GM19467 (cell line): ENCODE measurements around the gene NR5A1.

Experiments used
- ATAC-seq: cut with Tn5 transposase; IDR thresholded peaks from one replicate; pipeline ENCODE4 v1.9.1; 2021; ENCODE audit warnings: mild to moderate bottlenecking, moderate library complexity; ENCODE audit not compliant: unreplicated experiment

NR5A1 gene

GRCh38 chr9:124444166-124444565 is 63.0 kb downstream of the NR5A1 start:
- ATAC-seq = no peak

GRCh38 chr9:124443625-124444024 is 63.6 kb downstream of the NR5A1 start:
- no peak for ATAC-seq

DNA sequence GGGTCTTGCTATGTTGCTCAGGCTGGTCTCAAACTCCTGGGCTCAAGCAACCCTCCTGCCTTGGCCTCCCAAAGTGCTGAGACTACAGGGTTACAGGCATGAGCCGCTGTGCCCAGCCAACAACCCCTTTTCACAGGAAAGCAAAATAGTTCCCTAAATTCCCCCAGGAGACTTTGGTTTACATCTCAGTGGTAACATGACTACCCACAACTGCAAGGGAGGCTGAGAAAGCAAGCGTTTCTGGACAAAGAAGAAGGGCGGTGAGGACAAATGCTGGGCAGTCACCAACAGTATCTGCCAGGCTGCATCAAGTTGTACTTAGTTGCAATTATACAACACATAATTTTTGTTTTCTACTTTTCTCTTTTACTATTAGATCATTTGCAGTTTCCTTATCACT is 64.4 kb downstream of the NR5A1 start:
- no peak for ATAC-seq

DNA sequence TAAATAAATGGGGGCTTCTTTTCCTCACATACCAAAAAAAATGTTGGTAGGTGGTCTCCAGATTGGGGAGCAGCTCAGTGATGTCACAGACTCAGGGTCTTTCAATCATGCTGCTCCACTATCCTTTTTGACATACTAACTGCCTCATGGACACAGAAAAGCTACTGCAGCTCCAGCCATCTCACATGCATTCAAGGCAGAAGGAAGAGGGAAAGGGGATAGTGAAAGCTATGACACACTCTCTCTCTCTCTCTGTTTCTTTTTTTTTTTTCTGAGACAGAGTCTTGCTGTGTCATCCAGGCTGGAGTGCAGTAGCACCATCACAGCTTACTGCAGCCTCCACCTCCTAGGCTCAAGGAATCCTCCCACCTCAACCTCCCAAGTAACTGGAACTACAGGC is 64.8 kb downstream of the NR5A1 start:
- ATAC-seq = no peak

- ATAC-seq = no peak
Observed at GRCh38 chr9:124441291-124441690, 65.9 kb downstream of the NR5A1 start.

DNA sequence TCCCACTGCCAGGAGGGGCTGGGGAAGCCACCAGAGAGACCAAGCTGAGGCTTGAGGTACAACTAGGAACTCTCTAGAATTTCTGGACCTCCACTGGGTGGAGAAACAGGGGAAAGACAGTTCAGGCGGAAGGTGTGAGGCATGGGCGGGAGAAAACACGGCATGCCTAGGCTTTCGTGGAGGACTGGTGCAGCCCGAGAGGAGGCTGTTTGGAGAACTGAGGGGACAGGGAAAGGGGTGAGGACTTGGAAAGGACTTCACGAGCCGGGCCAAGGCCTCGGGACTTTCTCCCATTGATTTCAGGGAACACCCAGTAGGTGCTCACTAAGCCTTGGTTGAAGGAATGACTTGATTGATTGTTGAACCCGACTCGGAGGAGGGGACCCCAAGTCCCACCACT is 66.4 kb downstream of the NR5A1 start:
- ATAC-seq = no peak

DNA sequence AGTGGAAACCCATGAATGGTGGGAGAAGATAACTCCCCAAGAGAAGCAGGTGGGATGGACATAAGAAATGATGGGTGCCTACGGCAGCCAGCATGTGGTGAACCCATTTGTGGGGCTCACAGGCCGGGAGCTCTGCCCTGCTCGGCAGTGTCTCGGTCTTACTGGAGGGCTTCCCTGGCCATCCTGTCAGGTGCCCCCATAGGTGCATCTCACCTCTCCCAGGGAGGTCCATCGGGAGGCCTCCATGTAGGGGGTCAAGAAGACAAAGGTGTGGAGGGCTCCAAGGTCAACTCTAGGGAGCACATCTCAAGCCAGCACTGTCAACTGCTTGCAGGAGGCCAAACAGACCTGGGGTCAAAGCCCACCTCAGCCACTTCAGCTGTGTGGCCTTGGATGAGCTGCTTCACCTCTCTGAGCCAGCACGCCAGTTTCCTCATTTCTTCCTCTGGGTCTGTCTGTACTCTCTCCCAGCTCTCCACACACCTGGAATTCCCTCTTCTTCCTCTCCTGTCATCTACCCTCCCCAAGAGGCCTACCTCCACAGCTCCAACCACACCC is 67.4 kb downstream of the NR5A1 start:
- no peak for ATAC-seq

DNA sequence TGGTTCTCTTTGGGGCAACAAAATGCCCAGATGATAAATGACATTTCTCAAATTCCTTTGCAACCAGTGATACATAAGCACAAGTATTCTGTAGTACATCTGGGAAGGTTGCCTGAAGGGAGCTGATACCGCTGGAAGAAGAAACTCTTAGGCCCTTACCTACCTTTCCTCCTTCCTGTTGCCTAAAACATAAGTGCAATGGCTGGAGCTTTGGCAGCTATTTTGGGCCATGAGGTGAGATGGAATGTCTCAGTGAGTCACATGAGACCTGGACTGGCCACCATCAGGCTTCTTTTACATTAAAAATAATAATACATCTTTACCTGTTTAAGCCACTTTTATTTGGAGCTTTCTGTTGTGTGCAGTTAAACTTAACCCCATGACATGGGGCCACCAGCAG is 68.1 kb downstream of the NR5A1 start:
- no peak for ATAC-seq

DNA sequence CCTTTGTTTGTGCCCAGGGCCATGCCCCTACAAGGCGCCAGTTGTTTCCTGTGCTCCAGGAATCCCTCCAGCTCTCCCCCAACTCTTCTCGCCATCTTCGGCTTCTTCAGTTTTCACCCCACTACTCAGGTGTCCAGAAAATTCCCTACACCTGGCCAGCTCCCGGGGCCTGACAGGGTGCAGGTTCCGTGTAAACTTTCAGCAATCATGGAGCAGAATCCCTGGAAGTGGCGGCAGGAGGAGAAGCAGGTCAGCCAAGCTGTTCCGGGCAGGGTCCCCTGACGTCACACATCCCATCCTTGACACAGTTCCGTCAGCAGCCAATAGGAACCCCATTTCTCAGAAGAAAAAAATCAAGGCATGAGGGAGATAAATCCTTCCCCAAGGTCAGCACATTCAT is 69.1 kb downstream of the NR5A1 start:
- ATAC-seq = no peak

DNA sequence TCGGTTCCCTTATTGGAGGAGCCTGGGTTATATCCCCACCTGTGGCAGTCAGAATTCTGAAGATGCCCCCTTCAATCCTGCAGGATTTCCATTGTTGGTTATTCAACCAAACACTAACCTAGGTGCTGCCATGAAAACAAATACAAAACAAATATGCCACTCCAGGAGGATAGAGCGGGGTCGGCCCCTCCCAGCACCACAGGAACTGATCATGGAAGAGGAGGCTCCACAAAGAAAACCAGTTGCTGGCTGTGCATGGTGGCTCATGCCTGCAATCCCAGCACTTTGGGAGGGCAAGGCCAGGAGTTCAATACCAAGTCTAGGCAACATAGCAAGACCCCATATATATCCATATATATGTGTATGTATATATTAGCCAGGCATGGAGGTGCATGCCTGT is 70.1 kb downstream of the NR5A1 start:
- ATAC-seq = no peak

DNA sequence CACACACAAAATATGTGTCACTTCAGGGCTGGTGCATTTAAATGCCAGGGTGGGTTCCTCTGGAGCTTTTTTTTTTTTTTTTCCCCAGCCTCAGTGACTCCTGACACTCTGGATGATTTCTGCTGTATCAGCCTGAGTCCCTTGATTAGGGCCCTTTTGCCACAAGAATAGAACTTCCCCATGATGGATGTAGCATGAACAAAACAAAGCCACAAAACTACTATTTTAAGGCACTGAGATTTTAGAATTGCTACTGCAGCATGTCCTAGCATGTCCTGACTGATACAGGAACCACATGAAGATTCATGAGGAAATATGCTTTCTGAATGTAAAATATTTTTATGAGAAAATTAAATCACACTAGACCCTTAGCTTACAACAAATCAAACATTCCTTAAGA is 70.9 kb downstream of the NR5A1 start:
- no peak for ATAC-seq
